GM10266 (cell line): ENCODE measurements around the gene PXN.

Source experiments
- DNase-seq: peaks from one replicate; pipeline ENCODE4 v3.0.0; 2012; ENCODE audit errors: extremely low spot score
- CTCF ChIP-seq: IDR thresholded peaks from 2 replicates; pipeline ENCODE4 v1.5.1; 2012; ENCODE audit warnings: mild to moderate bottlenecking, low read depth; ENCODE audit not compliant: control insufficient read depth, insufficient read depth; ENCODE audit errors: missing control alignments

Gene PXN

GRCh38 chr12:120242971-120243699 is 22.4 kb downstream of the PXN start:
- TF ChIP-seq CTCF, result no peak
- no peak for DNase-seq

- TF ChIP-seq CTCF, result no peak
Observed at GRCh38 chr12:120242275-120242799, 23.2 kb downstream of the PXN start.

GRCh38 chr12:120241561-120242274 is 23.8 kb downstream of the PXN start:
- DNase-seq, result no peak
- TF ChIP-seq CTCF, result no peak

More at GRCh38 chr12:120242275-120242799, 23.2 kb downstream of the PXN start:
- DNase-seq, result no peak

GRCh38 chr12:120240495-120240833 is 25.1 kb downstream of the PXN start:
- DNase-seq, result no peak
- no peak for TF ChIP-seq CTCF

GRCh38 chr12:120239776-120240494 is 25.6 kb downstream of the PXN start:
- no peak for DNase-seq
- TF ChIP-seq CTCF, result no peak

GRCh38 chr12:120238839-120239445 is 26.6 kb downstream of the PXN start:
- TF ChIP-seq CTCF, result no peak
- DNase-seq, result no peak
